Loucy (cell line): ENCODE results near the gene FECH.

Experiments used
- H2AFZ ChIP-seq: fragments of 200-600 bp; sonication (generic); 2 replicates; pipeline ENCODE4 v1.6.0; 2016; ENCODE audit warnings: antibody characterized with exemption, mild to moderate bottlenecking, low read length, moderate library complexity
- H3F3A ChIP-seq: fragments of 200-600 bp; 2 replicates; pipeline ENCODE4 v1.6.0; 2016; ENCODE audit warnings: antibody characterized with exemption, low read depth, mild to moderate bottlenecking
- H3K27me3 ChIP-seq: fragments of 200-600 bp; sonication (generic); 2 replicates; pipeline ENCODE4 v1.6.1; 2014; ENCODE audit warnings: low read length, mild to moderate bottlenecking; ENCODE audit not compliant: insufficient read depth, poor library complexity, severe bottlenecking
- H3K36me3 ChIP-seq: fragments of 200-600 bp; sonication (generic); 2 replicates; pipeline ENCODE4 v1.6.1; 2016; ENCODE audit warnings: low read length; ENCODE audit not compliant: insufficient read depth
- H3K4me1 ChIP-seq: fragments of 200-600 bp; sonication (generic); 2 replicates; pipeline ENCODE4 v1.5.1; 2014; ENCODE audit warnings: low read length, mild to moderate bottlenecking; ENCODE audit not compliant: insufficient read depth, poor library complexity, severe bottlenecking
- H3K4me2 ChIP-seq: fragments of 200-600 bp; sonication (generic); 2 replicates; pipeline ENCODE4 v1.6.0; 2014; ENCODE audit warnings: antibody characterized with exemption, low read length, low read depth, mild to moderate bottlenecking; ENCODE audit not compliant: poor library complexity, severe bottlenecking
- H3K4me3 ChIP-seq: fragments of 200-600 bp; sonication (generic); 2 replicates; pipeline ENCODE4 v1.5.1; 2014; ENCODE audit warnings: low read length, mild to moderate bottlenecking, mixed read lengths; ENCODE audit not compliant: poor library complexity, severe bottlenecking
- H3K79me2 ChIP-seq: fragments of 200-600 bp; sonication (generic); 2 replicates; pipeline ENCODE4 v1.6.1; 2014; ENCODE audit warnings: low read length; ENCODE audit not compliant: insufficient read depth
- H3K9ac ChIP-seq: fragments of 200-600 bp; sonication (generic); 2 replicates; pipeline ENCODE4 v1.6.0; 2014; ENCODE audit warnings: mild to moderate bottlenecking, low read depth, low read length, moderate library complexity; ENCODE audit not compliant: poor library complexity, severe bottlenecking
- H3K9me2 ChIP-seq: fragments of 200-600 bp; sonication (generic); replicated peaks from 2 replicates; pipeline ENCODE4 v1.6.1; 2016; ENCODE audit warnings: low read depth, low read length, mixed read lengths
- H3K9me3 ChIP-seq: fragments of 200-600 bp; sonication (generic); 2 replicates; pipeline ENCODE4 v1.6.1; 2014; ENCODE audit warnings: mild to moderate bottlenecking, antibody characterized with exemption, low read length, low read depth; ENCODE audit not compliant: insufficient read depth
- H4K20me1 ChIP-seq: fragments of 200-600 bp; sonication (generic); 2 replicates; pipeline ENCODE4 v1.6.0; 2014; ENCODE audit warnings: antibody characterized with exemption, low read length, mild to moderate bottlenecking; ENCODE audit not compliant: insufficient read depth, poor library complexity, severe bottlenecking
- EZH2phosphoT487 ChIP-seq: fragments of 200-600 bp; IDR thresholded peaks from 2 replicates; pipeline ENCODE4 v1.6.1; 2018; ENCODE audit warnings: antibody characterized with exemption, mild to moderate bottlenecking, moderate library complexity, borderline replicate concordance
- TF ChIP-seq, protein P1 (sequence below): fragments of 200-600 bp; sonication (generic); conservative IDR thresholded peaks from 2 replicates; pipeline ENCODE4 v1.5.1; 2014; ENCODE audit warnings: mild to moderate bottlenecking, antibody characterized with exemption, low read length

The FECH gene

DNA sequence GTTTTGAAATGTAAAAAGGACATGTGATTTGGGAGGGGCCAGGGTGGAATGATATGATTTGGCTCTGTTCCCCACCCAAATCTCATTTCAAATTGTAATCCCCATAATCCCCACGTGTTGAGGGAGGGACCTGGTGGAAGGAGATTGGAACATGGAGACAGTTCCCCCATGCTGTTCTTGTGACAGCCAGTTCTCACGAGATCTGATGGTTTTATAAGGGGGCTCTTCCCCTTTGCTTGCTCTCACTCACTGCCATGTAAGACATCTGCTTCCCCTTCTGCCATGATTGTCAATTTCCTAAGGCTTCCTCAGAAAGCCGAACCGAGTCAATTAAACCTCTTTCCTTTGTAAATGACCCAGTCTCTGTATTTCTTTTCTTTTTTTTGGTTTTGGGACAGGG is 39.2 kb downstream of the FECH start:
- Histone ChIP-seq H3K4me1 (no peaks in the 10 kb centered on the region), H3K27me3 (no peaks in the 10 kb centered on the region), H3K9me2 (no peaks in the 10 kb centered on the region), H2AFZ (no peak overlapping the region), H3K36me3 (peaks cover 4% of the 10 kb centered on the region; the same call in 1 of the 2 replicates), H3K9ac (no peak overlapping the region), H3K79me2 (no peaks in the 10 kb centered on the region), H3K4me3 (no peak overlapping the region), H3K9me3 (no peaks in the 10 kb centered on the region), H4K20me1 (no peaks in the 10 kb centered on the region), H3F3A (no peaks in the 10 kb centered on the region), H3K4me2 (no peak overlapping the region)
- no peak for TF ChIP-seq EZH2phosphoT487
- TF ChIP-seq, protein P1, sequence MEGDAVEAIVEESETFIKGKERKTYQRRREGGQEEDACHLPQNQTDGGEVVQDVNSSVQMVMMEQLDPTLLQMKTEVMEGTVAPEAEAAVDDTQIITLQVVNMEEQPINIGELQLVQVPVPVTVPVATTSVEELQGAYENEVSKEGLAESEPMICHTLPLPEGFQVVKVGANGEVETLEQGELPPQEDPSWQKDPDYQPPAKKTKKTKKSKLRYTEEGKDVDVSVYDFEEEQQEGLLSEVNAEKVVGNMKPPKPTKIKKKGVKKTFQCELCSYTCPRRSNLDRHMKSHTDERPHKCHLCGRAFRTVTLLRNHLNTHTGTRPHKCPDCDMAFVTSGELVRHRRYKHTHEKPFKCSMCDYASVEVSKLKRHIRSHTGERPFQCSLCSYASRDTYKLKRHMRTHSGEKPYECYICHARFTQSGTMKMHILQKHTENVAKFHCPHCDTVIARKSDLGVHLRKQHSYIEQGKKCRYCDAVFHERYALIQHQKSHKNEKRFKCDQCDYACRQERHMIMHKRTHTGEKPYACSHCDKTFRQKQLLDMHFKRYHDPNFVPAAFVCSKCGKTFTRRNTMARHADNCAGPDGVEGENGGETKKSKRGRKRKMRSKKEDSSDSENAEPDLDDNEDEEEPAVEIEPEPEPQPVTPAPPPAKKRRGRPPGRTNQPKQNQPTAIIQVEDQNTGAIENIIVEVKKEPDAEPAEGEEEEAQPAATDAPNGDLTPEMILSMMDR = no peak

DNA sequence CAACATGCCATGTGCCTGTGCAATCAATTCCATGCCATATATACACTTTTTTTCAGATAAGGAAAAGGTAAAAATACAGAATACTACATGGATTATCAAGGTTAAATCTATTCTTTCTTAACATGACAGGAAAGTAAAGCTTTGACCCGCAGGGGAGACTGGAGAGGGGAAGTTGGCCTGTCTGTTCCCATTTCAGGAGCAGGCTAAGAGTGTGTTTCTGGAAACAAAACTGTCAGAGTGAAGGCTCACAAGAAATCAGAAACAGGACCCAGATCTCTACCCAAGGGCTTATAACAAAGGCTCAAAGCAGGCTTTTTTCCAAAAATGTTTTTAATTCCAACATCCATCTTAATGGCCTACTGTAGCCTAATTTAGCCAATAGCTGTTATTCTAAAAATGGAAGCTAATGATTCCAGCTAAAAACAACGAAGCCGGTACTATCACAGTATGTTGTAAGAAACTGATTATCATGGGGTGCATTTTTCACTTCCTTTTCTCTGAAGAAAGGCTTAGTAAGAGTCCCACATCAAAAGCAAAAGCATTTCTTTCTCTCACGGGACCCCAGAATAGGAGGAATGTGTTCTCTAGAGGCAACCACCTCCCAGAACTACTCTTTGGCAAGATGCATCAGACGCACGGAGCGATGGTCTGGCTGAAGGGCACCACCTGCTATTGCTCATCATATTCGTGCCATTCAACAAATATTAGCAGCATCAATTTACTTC is 41.4 kb downstream of the FECH start:
- no peak overlapping the region for H3K4me3 ChIP-seq
- no peaks in the 10 kb centered on the region for H3F3A ChIP-seq
- TF ChIP-seq EZH2phosphoT487 = no peak
- TF ChIP-seq, protein P1 = no peak
- H3K4me2 ChIP-seq = no peak overlapping the region
- no peaks in the 10 kb centered on the region for H3K27me3 ChIP-seq
- no peaks in the 10 kb centered on the region for H3K4me1 ChIP-seq
- H4K20me1 ChIP-seq = no peaks in the 10 kb centered on the region
- no peaks in the 10 kb centered on the region for H3K9me3 ChIP-seq
- no peaks in the 10 kb centered on the region for H3K9me2 ChIP-seq
- no peaks in the 10 kb centered on the region for H3K79me2 ChIP-seq
- no peaks in the 10 kb centered on the region for H3K36me3 ChIP-seq
- no peak overlapping the region for H3K9ac ChIP-seq
- no peak overlapping the region for H2AFZ ChIP-seq

DNA sequence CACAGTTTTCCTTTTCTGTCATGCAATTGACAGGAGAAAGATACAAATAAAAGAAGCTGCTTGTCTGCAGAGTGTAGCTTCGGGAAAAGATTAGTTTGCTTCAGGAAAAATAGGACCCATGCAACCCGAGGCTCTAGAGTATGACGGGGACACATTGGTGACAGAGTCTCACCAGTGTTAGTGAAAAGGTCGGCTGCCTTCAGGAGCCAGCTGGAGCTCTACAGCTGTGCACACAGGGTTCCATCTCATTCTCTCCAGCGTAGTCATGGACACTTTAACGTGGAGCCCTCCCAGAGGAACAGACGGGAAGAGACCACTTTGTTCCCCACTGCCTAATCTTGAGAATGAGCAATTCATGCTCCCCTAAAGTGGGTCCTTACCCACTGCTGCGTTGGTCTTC is 42.9 kb downstream of the FECH start:
- Histone ChIP-seq H3K9ac (no peak overlapping the region), H3F3A (no peaks in the 10 kb centered on the region), H4K20me1 (no peaks in the 10 kb centered on the region), H3K36me3 (no peaks in the 10 kb centered on the region), H3K9me2 (no peaks in the 10 kb centered on the region), H3K27me3 (no peaks in the 10 kb centered on the region), H3K9me3 (no peaks in the 10 kb centered on the region), H3K4me3 (no peak overlapping the region), H3K4me2 (no peak overlapping the region), H3K79me2 (no peaks in the 10 kb centered on the region), H2AFZ (no peak overlapping the region), H3K4me1 (no peaks in the 10 kb centered on the region)
- TF ChIP-seq, protein P1 = no peak
- TF ChIP-seq EZH2phosphoT487 = no peak
